ENCODE data around the gene DPAGT1.
"Not testable (repeated sequence)": the region's sequence is repeated elsewhere in the genome, so short reads cannot be mapped to it uniquely, and the experiment has no call there.

DPAGT1 gene

GRCh38 chr11:119093942-119094815 lies 7.5 kb downstream of the DPAGT1 start:
- DNase-seq: no peak

- DNase-seq: no peak
Measured at GRCh38 chr11:119092880-119093842, 8.5 kb downstream of the DPAGT1 start.

- no peak for DNase-seq
Measured at GRCh38 chr11:119091966-119092879, 9.4 kb downstream of the DPAGT1 start.

GRCh38 chr11:119091178-119091577 lies 10.5 kb downstream of the DPAGT1 start:
- DNase-seq: peak; percentile 23

- DNase-seq: no peak
Measured at GRCh38 chr11:119089319-119089718, 12.3 kb downstream of the DPAGT1 start.

GRCh38 chr11:119088406-119088805 lies 13.2 kb downstream of the DPAGT1 start:
- no peak for DNase-seq

GRCh38 chr11:119087747-119088241 lies 13.9 kb downstream of the DPAGT1 start:
- DNase-seq: no peak

GRCh38 chr11:119087123-119087522 lies 14.5 kb downstream of the DPAGT1 start:
- DNase-seq: no peak

- DNase-seq: no peak
Measured at GRCh38 chr11:119085437-119085847, 16.2 kb downstream of the DPAGT1 start.

- peak; percentile 64 for DNase-seq
Measured at GRCh38 chr11:119084663-119085436, 16.8 kb downstream of the DPAGT1 start, which contains the start of gene HMBS. HMBS (plus strand) TSS chr11:119084881; CDS start chr11:119085034, 153 bp downstream.

- no peak for DNase-seq
Measured at GRCh38 chr11:119081682-119082260, 19.9 kb downstream of the DPAGT1 start.

GRCh38 chr11:119078675-119079420 lies 22.8 kb downstream of the DPAGT1 start:
- no peak for DNase-seq

GRCh38 chr11:119077839-119078238 lies 23.8 kb downstream of the DPAGT1 start:
- no peak for DNase-seq

GRCh38 chr11:119067371-119068222 lies 34.1 kb downstream of the DPAGT1 start, which contains the start of gene VPS11:
VPS11 (plus strand) TSS chr11:119067818; CDS start chr11:119067824, 6 bp downstream.
- DNase-seq: peak; percentile 89

GRCh38 chr11:119065369-119065768 lies 36.3 kb downstream of the DPAGT1 start:
- DNase-seq: no peak

GRCh38 chr11:119062779-119063178 lies 38.9 kb downstream of the DPAGT1 start:
- no peak for DNase-seq

GRCh38 chr11:119061256-119061655 lies 40.4 kb downstream of the DPAGT1 start:
- DNase-seq: no peak

- DNase-seq: not testable (repeated sequence)
Measured at GRCh38 chr11:119059128-119059527, 42.5 kb downstream of the DPAGT1 start.
